Endothelial cell of umbilical vein (primary cell): ENCODE results near the gene TRAPPC14. TPM values are rescaled to one million over a fixed set of nuclear protein-coding genes. Genes with fewer than 3 reads are reported as not detected.

Experiments used
- BruUV-seq: library from RNA; stranded (reverse); fragments of 400-500 nt; replicated peaks from 2 replicates; lab custom pipeline; 2021; lab: Mats Ljungman, UMichigan
- CTCF ChIA-PET: fragments of 300-600, 350-600 bp; sonication (Branson Sonifier 250); formaldehyde crosslinking; loops from one replicate; lab custom pipeline; 2021; ENCODE audit warnings: antibody characterized with exemption, inconsistent platforms; lab: Charles Lee
- POLR2A ChIA-PET: fragments of 300-600, 350-600 bp; sonication (Branson Sonifier 250); formaldehyde crosslinking; loops from one replicate; lab custom pipeline; 2021; ENCODE audit warnings: antibody characterized with exemption, inconsistent platforms; lab: Charles Lee
- DNase-seq: peaks from one replicate; pipeline ENCODE4 v3.0.0-alpha.2; 2011; ENCODE audit warnings: low read depth, low spot score
- FAIRE-seq: peaks from 2 replicates; lab custom pipeline; 2011; peaks lifted over from hg19 to GRCh38; lab: Jason Lieb, UNC
- H2AFZ ChIP-seq: 2 replicates; pipeline ENCODE4 v1.6.0; 2012; ENCODE audit warnings: low read depth, low read length, control low read depth, inconsistent platforms
- H3K27ac ChIP-seq: 2 replicates; pipeline ENCODE4 v1.5.1; 2011; ENCODE audit warnings: low read depth, mild to moderate bottlenecking, control low read depth, low read length, moderate library complexity; ENCODE audit not compliant: insufficient read depth
- H3K27me3 ChIP-seq, 2 experiments: 2 replicates each; pipeline versions ENCODE4 v1.6.0 to v1.6.1; 2011; ENCODE audit warnings: low read length in 2 of 2, mixed read lengths in 1 of 2; ENCODE audit not compliant: control insufficient read depth in 2 of 2, insufficient read depth in 2 of 2
- H3K36me3 ChIP-seq, 2 experiments: 2 replicates in 1 of 2; 3 replicates in 1 of 2; pipeline ENCODE4 v1.5.1; 2011; ENCODE audit warnings: low read length in 2 of 2, mild to moderate bottlenecking in 1 of 2, moderate library complexity in 1 of 2; ENCODE audit not compliant: control insufficient read depth in 2 of 2, insufficient read depth in 2 of 2; ENCODE audit errors: extremely low read depth in 1 of 2
- H3K4me1 ChIP-seq: 3 replicates; pipeline ENCODE4 v1.5.1; 2011; ENCODE audit warnings: mild to moderate bottlenecking, low read length; ENCODE audit not compliant: control insufficient read depth, insufficient read depth; ENCODE audit errors: extremely low read depth
- H3K4me2 ChIP-seq: 2 replicates; pipeline ENCODE4 v1.6.1; 2011; ENCODE audit warnings: low read length, control low read depth, mixed read lengths; ENCODE audit not compliant: insufficient read depth
- H3K4me3 ChIP-seq, 3 experiments: fragments of 200-600 bp in 1 of 3; sonication (generic), shearing (Covaris generic) in 1 of 3; replicated peaks in 1 of 3; 2 replicates each; pipeline ENCODE4 v1.5.1; 2011 to 2016; ENCODE audit warnings: control low read depth in 3 of 3, low read length in 3 of 3, mild to moderate bottlenecking in 2 of 3, inconsistent platforms in 1 of 3, low read depth in 1 of 3, moderate library complexity in 1 of 3; ENCODE audit not compliant: insufficient read depth in 1 of 3
- H3K79me2 ChIP-seq: 2 replicates; pipeline ENCODE4 v1.6.0; 2012; ENCODE audit warnings: low read length, inconsistent platforms; ENCODE audit not compliant: control insufficient read depth, insufficient read depth
- H3K9ac ChIP-seq: replicated peaks from 2 replicates; pipeline ENCODE3; 2011; ENCODE audit warnings: low read length, control low read depth; ENCODE audit not compliant: insufficient read depth; ENCODE audit errors: extremely low read depth
- H3K9me1 ChIP-seq: replicated peaks from 3 replicates; pipeline ENCODE4 v1.6.0; 2011; ENCODE audit warnings: mild to moderate bottlenecking, low read length; ENCODE audit not compliant: control insufficient read depth, insufficient read depth; ENCODE audit errors: extremely low read depth
- H3K9me3 ChIP-seq: replicated peaks from 2 replicates; pipeline ENCODE4 v1.5.1; 2012; ENCODE audit warnings: low read length, inconsistent platforms; ENCODE audit not compliant: control insufficient read depth, insufficient read depth
- H4K20me1 ChIP-seq: replicated peaks from 2 replicates; pipeline ENCODE3; 2011; ENCODE audit warnings: mild to moderate bottlenecking, low read length; ENCODE audit not compliant: control insufficient read depth, insufficient read depth; ENCODE audit errors: extremely low read depth
- FOS ChIP-seq: IDR thresholded peaks from 2 replicates; pipeline ENCODE4 v1.6.1; 2011; ENCODE audit warnings: mild to moderate bottlenecking, low read length, moderate library complexity, borderline replicate concordance; ENCODE audit not compliant: insufficient read depth
- MAX ChIP-seq: IDR thresholded peaks from 2 replicates; pipeline ENCODE4 v1.6.1; 2011; ENCODE audit not compliant: insufficient read depth, insufficient read length
- MYC ChIP-seq: IDR thresholded peaks from one replicate; pipeline ENCODE4 v1.6.1; 2011; ENCODE audit warnings: mild to moderate bottlenecking, low read depth, low read length
- POLR2A ChIP-seq: IDR thresholded peaks from 2 replicates; pipeline ENCODE4 v1.6.1; 2012; ENCODE audit warnings: low read depth, mild to moderate bottlenecking, control low read depth, low read length
- POLR2AphosphoS5 ChIP-seq: IDR thresholded peaks from 2 replicates; pipeline ENCODE4 v1.6.1; 2012; ENCODE audit warnings: low read depth, mild to moderate bottlenecking, control low read depth, low read length, moderate library complexity; ENCODE audit not compliant: insufficient read depth
- dilution Hi-C: fragments of 300-500 bp; cut with MboI; formaldehyde crosslinking; loops from one replicate; pipeline ENCODE4 v1.15.0; 2019; ENCODE audit warnings: low sequenced_read_pairs; ENCODE audit not compliant: extremely low pct_ligation_motif_present
- intact Hi-C: fragments of 100-400 bp; cut with micrococcal nuclease; formaldehyde crosslinking; loops from one replicate; pipeline ENCODE4 v1.10.0; 2022
- polyA plus RNA-seq, 4 experiments: library from polyadenylated mRNA; depleted of rRNA in 3 of 4; stranded (reverse) in 3 of 4; unstranded in 1 of 4; fragments of >200 nt; gene quantifications; 2 replicates each; pipeline versions ENCODE4 v1.2.1 to v1.2.3, GENCODE V29; 2011 to 2012; ENCODE audit warnings: missing spikeins in 1 of 4
- total RNA-seq: library from RNA; stranded (reverse); gene quantifications from 2 replicates; pipeline ENCODE4 v1.2.3, GENCODE V29; 2021
- TF ChIP-seq, protein P1 (sequence below), 2 donors: IDR thresholded peaks; 1 replicate in 1 of 2; 2 replicates in 1 of 2; pipeline ENCODE4 v1.5.1; 2011; ENCODE audit warnings: low read length in 2 of 2, mild to moderate bottlenecking in 2 of 2, moderate library complexity in 2 of 2, control low read depth in 1 of 2, inconsistent platforms in 1 of 2, low read depth in 1 of 2; ENCODE audit not compliant: insufficient read depth in 1 of 2; ENCODE audit errors: extremely low read depth in 1 of 2

TRAPPC14 gene
- total and polyA plus RNA-seq, 2 donors (not counting 3 experiments of a cell fraction or from before 2014, with no cell fraction given): 13.3 to 23.0 TPM

GRCh38 chr7:100174582-100174981 is 16.1 kb upstream of the TRAPPC14 start:
- CTCF ChIA-PET: no interaction called here
- dilution Hi-C loops: no loop called here

More at GRCh38 chr7:100174582-100174981, 16.1 kb upstream of the TRAPPC14 start:
- DNase-seq: no peak
- peaks cover 4% of the 10 kb centered on the region for H3K79me2 ChIP-seq
- BruUV-seq: no TSS peak
- no peaks in the 10 kb centered on the region for H3K9me1 ChIP-seq
- no peak overlapping the region for H3K4me3 ChIP-seq
- intact Hi-C loops: no loop called here
- H3K9me3 ChIP-seq: no peaks in the 10 kb centered on the region
- no peaks in the 10 kb centered on the region for H4K20me1 ChIP-seq
- H3K27me3 ChIP-seq: no peaks in the 10 kb centered on the region
- H3K36me3 ChIP-seq: peaks cover 0 to 3% of the 10 kb centered on the region in 2 experiments
- H3K4me2 ChIP-seq: no peak overlapping the region
- no peak overlapping the region for H3K27ac ChIP-seq
- no peak overlapping the region for H3K9ac ChIP-seq
- no peak overlapping the region for H2AFZ ChIP-seq
- TF ChIP-seq POLR2AphosphoS5: no peak
- TF ChIP-seq FOS: no peak
- no peak for TF ChIP-seq POLR2A
- no peak for TF ChIP-seq MYC
- no peak for TF ChIP-seq MAX
- TF ChIP-seq, protein P1, sequence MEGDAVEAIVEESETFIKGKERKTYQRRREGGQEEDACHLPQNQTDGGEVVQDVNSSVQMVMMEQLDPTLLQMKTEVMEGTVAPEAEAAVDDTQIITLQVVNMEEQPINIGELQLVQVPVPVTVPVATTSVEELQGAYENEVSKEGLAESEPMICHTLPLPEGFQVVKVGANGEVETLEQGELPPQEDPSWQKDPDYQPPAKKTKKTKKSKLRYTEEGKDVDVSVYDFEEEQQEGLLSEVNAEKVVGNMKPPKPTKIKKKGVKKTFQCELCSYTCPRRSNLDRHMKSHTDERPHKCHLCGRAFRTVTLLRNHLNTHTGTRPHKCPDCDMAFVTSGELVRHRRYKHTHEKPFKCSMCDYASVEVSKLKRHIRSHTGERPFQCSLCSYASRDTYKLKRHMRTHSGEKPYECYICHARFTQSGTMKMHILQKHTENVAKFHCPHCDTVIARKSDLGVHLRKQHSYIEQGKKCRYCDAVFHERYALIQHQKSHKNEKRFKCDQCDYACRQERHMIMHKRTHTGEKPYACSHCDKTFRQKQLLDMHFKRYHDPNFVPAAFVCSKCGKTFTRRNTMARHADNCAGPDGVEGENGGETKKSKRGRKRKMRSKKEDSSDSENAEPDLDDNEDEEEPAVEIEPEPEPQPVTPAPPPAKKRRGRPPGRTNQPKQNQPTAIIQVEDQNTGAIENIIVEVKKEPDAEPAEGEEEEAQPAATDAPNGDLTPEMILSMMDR (IDR thresholded peaks at IDR 0.05; ENCODE audit: extremely low read depth in 1 of 2, insufficient read depth in 1 of 2, low read depth in 1 of 2, low read length in 2 of 2): no peak
- H3K4me1 ChIP-seq: peaks cover 5% of the 10 kb centered on the region
- POLR2A ChIA-PET: no interaction called here
- FAIRE-seq: no peak
